Transverse colon (tissue), 4 donors: ENCODE results near the gene STRBP.

Experiments used
- CTCF ChIP-seq, 5 experiments: fragments of 200-600 bp in 3 of 5; fragments of 450-650 bp in 2 of 5; sonication (generic) in 3 of 5; IDR thresholded peaks; 1 replicate in 2 of 5; 2 replicates in 3 of 5; pipeline ENCODE4 v1.5.1; 2016 to 2017; ENCODE audit warnings: antibody characterized with exemption in 5 of 5, inconsistent platforms in 3 of 5, mild to moderate bottlenecking in 2 of 5, moderate library complexity in 1 of 5
- POLR2A ChIP-seq: fragments of 450-650 bp; IDR thresholded peaks from one replicate; pipeline ENCODE4 v1.6.1; 2016; ENCODE audit warnings: antibody characterized with exemption, mild to moderate bottlenecking, moderate library complexity
- POLR2AphosphoS5 ChIP-seq, 3 donors: sonication (generic); formaldehyde crosslinking; IDR thresholded peaks; one replicate each; pipeline ENCODE4 v1.6.1; 2016; ENCODE audit warnings: antibody characterized with exemption in 3 of 3

- TF ChIP-seq POLR2AphosphoS5 (IDR thresholded peaks at IDR 0.05), result no peak
- no peak for TF ChIP-seq CTCF (IDR thresholded peaks at IDR 0.05)
- no peak for TF ChIP-seq POLR2A
These were observed 165.8 kb downstream of the STRBP start for GRCh38 chr9:123102375-123103113.
